Measurements from ENCODE around the gene LRRC37B. TPM values are rescaled to one million over a fixed set of nuclear protein-coding genes. Genes with fewer than 3 reads are reported as not detected.
"Not testable (repeated sequence)": the region's sequence is repeated elsewhere in the genome, so short reads cannot be mapped to it uniquely, and the experiment has no call there.

Gene LRRC37B
- total RNA-seq, 1 donor from 2014 or later, result 10.1 TPM

GRCh38 chr17:32099686-32100085 is 92.5 kb downstream of the LRRC37B start:
- no peak for DNase-seq

GRCh38 chr17:32100323-32100722 is 93.1 kb downstream of the LRRC37B start:
- DNase-seq, result not testable (repeated sequence)

GRCh38 chr17:32100971-32101631 is 93.9 kb downstream of the LRRC37B start:
- no peak for DNase-seq

- DNase-seq, result no peak
Observed at GRCh38 chr17:32102172-32102571, 95.0 kb downstream of the LRRC37B start.

- DNase-seq, result no peak
Observed at GRCh38 chr17:32102646-32103186, 95.5 kb downstream of the LRRC37B start.

Small RNAs within 50 kb of the gene (small RNA-seq; reads per million reads assigned to genes)
- gene AC090616.4 (ENCODE audit: low replicate concordance) (not detected), gene RNA5SP437 (ENCODE audit: low replicate concordance) (not detected)

Other genes starting within 250 kb of the LRRC37B start
- gene COPRS, start 148.1 kb upstream of the LRRC37B start, total RNA-seq, result 49.5 TPM
- 39.1 TPM for gene UTP6, start 105.7 kb upstream of the LRRC37B start, total RNA-seq
- 35.3 TPM for gene SUZ12, start 70.4 kb upstream of the LRRC37B start, total RNA-seq
- gene RHOT1, start 135.1 kb downstream of the LRRC37B start, total RNA-seq, result 65.8 TPM

Measured in tongue (tissue), 3 donors.